ENCODE data around the gene NFATC3. TPM values are rescaled to one million over a fixed set of nuclear protein-coding genes. Genes with fewer than 3 reads are reported as not detected.

Gene NFATC3
- total and polyA plus RNA-seq, 10 donors: 12.4 to 89.7 (median 67.2) TPM

GRCh38 chr16:68075980-68076379 is 9.2 kb upstream of the NFATC3 start:
- Histone ChIP-seq H3K4me3 (no peak overlapping the region), H3K36me3 (peaks cover 0 to 83% (median 40%) of the 10 kb centered on the region in 6 donors), H3K4me1 (peaks cover 65 to 100% (median 94%) of the 10 kb centered on the region in 6 donors), H3K9me3 (no peaks in the 10 kb centered on the region), H3K27ac (peak overlapping the region in 5 of 8 donors; percentile 22 to 82 (median 72)), H3K27me3 (replicated peaks in 1 of 7) (no peaks in the 10 kb centered on the region)
- WGBS, 5 donors: 94 to 100% (median 96%) methylated on average over 3 of the region's 3 CpGs
- no peak for DNase-seq
- intact Hi-C loops (cut with DNase I; ENCODE audit: low total_unique reads): no loop called here
- no peak for TF ChIP-seq CTCF (IDR thresholded peaks at IDR 0.05 in 8 of 11, conservative IDR thresholded peaks at IDR 0.05 in 3 of 11)
- no peak for TF ChIP-seq POLR2A (IDR thresholded peaks at IDR 0.05)

- peaks cover 0 to 78% (median 36%) of the 10 kb centered on the region in 6 donors for H3K36me3 ChIP-seq
- WGBS, 5 donors: 55 to 85% (median 70%) methylated on average over 2 to 3 of the region's 3 CpGs
Observed at GRCh38 chr16:68076560-68076959, 8.6 kb upstream of the NFATC3 start.

GRCh38 chr16:68077866-68078700 is 7.1 kb upstream of the NFATC3 start:
- TF ChIP-seq POLR2A (IDR thresholded peaks at IDR 0.05) (no peak), CTCF (IDR thresholded peaks at IDR 0.05 in 8 of 11, conservative IDR thresholded peaks at IDR 0.05 in 3 of 11) (no peak), POLR2AphosphoS5 (IDR thresholded peaks at IDR 0.05) (no peak)
- H3K27me3 ChIP-seq (replicated peaks in 1 of 7): no peaks in the 10 kb centered on the region
- intact Hi-C loops (cut with DNase I; ENCODE audit: low total_unique reads): no loop called here
- H3K36me3 ChIP-seq: peaks cover 0 to 62% (median 24%) of the 10 kb centered on the region in 6 donors
- peak overlapping the region; percentile 86 to 99 (median 93) for H3K27ac ChIP-seq
- no peak for DNase-seq
- peaks cover 67 to 100% (median 94%) of the 10 kb centered on the region in 6 donors for H3K4me1 ChIP-seq
- WGBS, 5 donors: 83 to 90% (median 89%) methylated on average over 7 of the region's 7 CpGs
- H3K4me3 ChIP-seq: peak overlapping the region in 1 of 8 donors; percentile 49
- no peaks in the 10 kb centered on the region for H3K9me3 ChIP-seq

More at GRCh38 chr16:68076560-68076959, 8.6 kb upstream of the NFATC3 start:
- no peak for DNase-seq
- Histone ChIP-seq H3K4me3 (no peak overlapping the region), H3K27me3 (replicated peaks in 1 of 7) (no peaks in the 10 kb centered on the region), H3K9me3 (no peaks in the 10 kb centered on the region), H3K4me1 (peaks cover 65 to 100% (median 94%) of the 10 kb centered on the region in 6 donors), H3K27ac (peak overlapping the region in 4 of 8 donors; percentile 22 to 82 (median 74))
- intact Hi-C loops (cut with DNase I; ENCODE audit: low total_unique reads): no loop called here
- TF ChIP-seq POLR2A (IDR thresholded peaks at IDR 0.05) (no peak), POLR2AphosphoS5 (IDR thresholded peaks at IDR 0.05) (no peak), CTCF (IDR thresholded peaks at IDR 0.05 in 8 of 11, conservative IDR thresholded peaks at IDR 0.05 in 3 of 11) (no peak)

GRCh38 chr16:68078701-68079375 is 6.3 kb upstream of the NFATC3 start:
- Histone ChIP-seq H3K27me3 (replicated peaks in 1 of 7) (no peaks in the 10 kb centered on the region), H3K9me3 (no peaks in the 10 kb centered on the region), H3K4me3 (peak overlapping the region in 1 of 8 donors; percentile 49), H3K27ac (peak overlapping the region; percentile 86 to 99 (median 93)), H3K4me1 (peaks cover 70 to 100% (median 94%) of the 10 kb centered on the region in 6 donors), H3K36me3 (peaks cover 0 to 55% (median 18%) of the 10 kb centered on the region in 6 donors)
- 79 to 89% (median 81%) methylated on average over 7 to 8 of the region's 8 CpGs for whole genome bisulfite sequencing, 5 donors
- TF ChIP-seq POLR2AphosphoS5 (IDR thresholded peaks at IDR 0.05): peak in 1 of 3 donors; percentile 7
- no peak for TF ChIP-seq CTCF (IDR thresholded peaks at IDR 0.05 in 8 of 11, conservative IDR thresholded peaks at IDR 0.05 in 3 of 11)
- intact Hi-C loops (cut with DNase I; ENCODE audit: low total_unique reads): no loop called here
- no peak for DNase-seq

Data from spleen (tissue), 11 donors.